Gastroesophageal sphincter (tissue), 3 donors: ENCODE measurements around the gene FBXL17.

Source experiments
- EP300 ChIP-seq: sonication (generic); formaldehyde crosslinking; IDR thresholded peaks from one replicate; pipeline ENCODE4 v1.6.1; 2017; ENCODE audit warnings: antibody characterized with exemption, mild to moderate bottlenecking
- TF ChIP-seq, protein P1 (sequence below), 4 experiments: fragments of 200-600 bp in 2 of 4; fragments of 450-650 bp in 2 of 4; sonication (generic) in 1 of 4; IDR thresholded peaks; one replicate each; pipeline ENCODE4 v1.5.1; 2017 to 2019; ENCODE audit warnings: antibody characterized with exemption in 4 of 4, mild to moderate bottlenecking in 2 of 4, moderate library complexity in 2 of 4

- TF ChIP-seq, protein P1, sequence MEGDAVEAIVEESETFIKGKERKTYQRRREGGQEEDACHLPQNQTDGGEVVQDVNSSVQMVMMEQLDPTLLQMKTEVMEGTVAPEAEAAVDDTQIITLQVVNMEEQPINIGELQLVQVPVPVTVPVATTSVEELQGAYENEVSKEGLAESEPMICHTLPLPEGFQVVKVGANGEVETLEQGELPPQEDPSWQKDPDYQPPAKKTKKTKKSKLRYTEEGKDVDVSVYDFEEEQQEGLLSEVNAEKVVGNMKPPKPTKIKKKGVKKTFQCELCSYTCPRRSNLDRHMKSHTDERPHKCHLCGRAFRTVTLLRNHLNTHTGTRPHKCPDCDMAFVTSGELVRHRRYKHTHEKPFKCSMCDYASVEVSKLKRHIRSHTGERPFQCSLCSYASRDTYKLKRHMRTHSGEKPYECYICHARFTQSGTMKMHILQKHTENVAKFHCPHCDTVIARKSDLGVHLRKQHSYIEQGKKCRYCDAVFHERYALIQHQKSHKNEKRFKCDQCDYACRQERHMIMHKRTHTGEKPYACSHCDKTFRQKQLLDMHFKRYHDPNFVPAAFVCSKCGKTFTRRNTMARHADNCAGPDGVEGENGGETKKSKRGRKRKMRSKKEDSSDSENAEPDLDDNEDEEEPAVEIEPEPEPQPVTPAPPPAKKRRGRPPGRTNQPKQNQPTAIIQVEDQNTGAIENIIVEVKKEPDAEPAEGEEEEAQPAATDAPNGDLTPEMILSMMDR (IDR thresholded peaks at IDR 0.05) = no peak
- TF ChIP-seq EP300 = no peak
These were observed 436.8 kb downstream of the FBXL17 start for GRCh38 chr5:107945061-107945460.
